ENCODE results near the gene BAZ1B.

The BAZ1B gene

DNA sequence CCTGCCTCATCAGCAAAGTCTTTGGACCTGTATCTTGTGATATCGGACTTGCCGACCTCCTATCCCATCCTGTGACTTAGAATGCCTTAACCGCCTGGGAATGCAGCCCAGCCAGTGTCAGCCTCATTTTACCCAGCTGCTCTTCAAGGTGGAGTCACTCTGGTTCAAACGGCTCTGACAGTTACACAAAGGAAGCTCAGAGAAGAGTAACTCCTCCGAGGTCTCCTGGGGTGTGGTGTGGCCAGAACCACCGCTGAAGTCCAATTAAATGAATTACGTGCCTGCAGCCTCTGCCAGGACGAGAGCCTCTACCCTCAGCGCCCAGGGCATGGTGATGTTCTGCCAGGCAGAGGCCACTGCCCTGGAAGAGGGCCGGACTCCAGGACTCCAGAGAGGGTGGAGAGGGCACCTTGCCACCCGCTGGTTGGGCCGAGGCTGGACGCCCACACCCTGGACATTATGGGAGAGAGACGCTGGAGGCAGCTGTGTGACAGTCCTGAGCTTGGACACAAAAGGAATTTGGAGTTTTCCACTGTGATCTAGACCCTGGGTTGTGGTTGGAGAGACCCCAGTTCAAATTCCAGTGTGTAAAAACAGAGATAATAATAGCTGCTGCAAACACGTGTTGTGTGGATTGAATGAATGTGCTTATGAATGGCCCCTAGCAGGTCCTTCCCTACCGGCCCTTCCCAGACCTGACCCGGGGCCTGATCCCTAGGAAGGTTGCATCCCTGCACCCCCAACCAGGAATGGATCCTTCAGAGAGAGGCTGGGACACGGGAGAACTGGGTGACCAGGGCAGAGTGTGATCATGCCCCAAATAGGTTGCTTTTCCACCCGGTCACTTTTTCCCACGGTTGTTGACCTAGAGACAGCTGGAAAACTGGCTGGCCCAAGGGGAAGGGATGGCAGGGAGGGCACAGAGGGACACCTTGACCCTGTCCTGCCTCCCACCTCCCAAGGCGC lies 126.3 kb downstream of the BAZ1B start:
- TF ChIP-seq, protein P1, sequence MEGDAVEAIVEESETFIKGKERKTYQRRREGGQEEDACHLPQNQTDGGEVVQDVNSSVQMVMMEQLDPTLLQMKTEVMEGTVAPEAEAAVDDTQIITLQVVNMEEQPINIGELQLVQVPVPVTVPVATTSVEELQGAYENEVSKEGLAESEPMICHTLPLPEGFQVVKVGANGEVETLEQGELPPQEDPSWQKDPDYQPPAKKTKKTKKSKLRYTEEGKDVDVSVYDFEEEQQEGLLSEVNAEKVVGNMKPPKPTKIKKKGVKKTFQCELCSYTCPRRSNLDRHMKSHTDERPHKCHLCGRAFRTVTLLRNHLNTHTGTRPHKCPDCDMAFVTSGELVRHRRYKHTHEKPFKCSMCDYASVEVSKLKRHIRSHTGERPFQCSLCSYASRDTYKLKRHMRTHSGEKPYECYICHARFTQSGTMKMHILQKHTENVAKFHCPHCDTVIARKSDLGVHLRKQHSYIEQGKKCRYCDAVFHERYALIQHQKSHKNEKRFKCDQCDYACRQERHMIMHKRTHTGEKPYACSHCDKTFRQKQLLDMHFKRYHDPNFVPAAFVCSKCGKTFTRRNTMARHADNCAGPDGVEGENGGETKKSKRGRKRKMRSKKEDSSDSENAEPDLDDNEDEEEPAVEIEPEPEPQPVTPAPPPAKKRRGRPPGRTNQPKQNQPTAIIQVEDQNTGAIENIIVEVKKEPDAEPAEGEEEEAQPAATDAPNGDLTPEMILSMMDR (conservative IDR thresholded peaks at IDR 0.05; ENCODE audit: low read length), result no peak
- no peak for DNase-seq (ENCODE audit: low read depth)
- H3K4me3 ChIP-seq (ENCODE audit: low read length), result no peak overlapping the region

DNA sequence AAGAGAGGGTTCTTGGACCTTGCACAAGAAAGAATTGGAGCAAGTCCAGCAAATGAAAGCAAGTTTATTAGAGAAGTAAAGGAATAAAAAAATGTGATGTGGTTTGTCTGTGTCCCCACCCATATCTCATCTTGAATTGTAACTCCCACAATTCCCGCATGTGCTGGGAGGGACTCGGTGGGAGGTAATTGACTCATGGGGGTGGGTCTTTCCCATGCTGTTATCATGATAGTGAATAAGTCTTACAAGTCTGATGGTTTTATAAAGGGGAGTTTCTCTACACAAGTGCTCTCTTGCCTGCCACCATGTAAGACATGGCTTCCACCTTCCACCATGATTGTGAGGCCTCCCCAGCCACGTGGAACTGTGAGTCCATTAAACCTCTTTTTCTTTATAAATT lies 127.7 kb downstream of the BAZ1B start:
- TF ChIP-seq, protein P1 (conservative IDR thresholded peaks at IDR 0.05; ENCODE audit: low read length), result no peak
- no peak for DNase-seq (ENCODE audit: low read depth)
- no peak overlapping the region for H3K4me3 ChIP-seq (ENCODE audit: low read length)

DNA sequence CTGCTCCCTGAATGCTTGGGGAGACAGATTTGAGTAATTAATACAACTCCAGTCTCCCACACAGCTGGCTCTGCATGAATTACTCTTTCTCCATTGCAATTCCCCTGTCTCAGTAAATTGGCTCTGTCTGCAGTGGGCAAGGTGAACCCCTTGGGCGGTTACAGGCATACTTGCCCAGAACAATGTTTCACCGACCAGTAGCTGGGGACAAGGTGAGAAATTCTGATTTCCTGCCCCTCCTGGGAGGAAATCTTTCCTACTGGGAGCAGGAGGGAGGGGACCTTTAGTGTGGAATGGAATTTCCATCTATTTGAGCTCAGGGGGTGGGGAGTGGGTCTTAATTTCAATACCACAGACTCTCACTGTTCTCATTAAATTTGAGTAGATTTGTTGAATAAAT lies 130.7 kb downstream of the BAZ1B start:
- TF ChIP-seq, protein P1 (conservative IDR thresholded peaks at IDR 0.05; ENCODE audit: low read length), result no peak
- no peak overlapping the region for H3K4me3 ChIP-seq (ENCODE audit: low read length)
- DNase-seq (ENCODE audit: low read depth), result no peak

Measured in AG10803 (cell line).